Mesendoderm (in vitro differentiated cells): ENCODE measurements around the gene FLYWCH1.

Experiments
- DNase-seq: peaks from one replicate; pipeline ENCODE4 v3.0.0; 2013
- H2AK5ac ChIP-seq: 2 replicates; pipeline ENCODE4 v1.6.1; 2013; ENCODE audit warnings: low read length, inconsistent platforms
- H2BK120ac ChIP-seq: 2 replicates; pipeline ENCODE4 v1.6.1; 2013; ENCODE audit warnings: low read depth, mild to moderate bottlenecking, low read length, moderate library complexity, mixed read lengths
- H2BK15ac ChIP-seq: replicated peaks from 2 replicates; pipeline ENCODE4 v1.6.1; 2013; ENCODE audit warnings: low read depth, mild to moderate bottlenecking, moderate library complexity
- H2BK5ac ChIP-seq: 2 replicates; pipeline ENCODE4 v1.6.1; 2013; ENCODE audit warnings: low read length, inconsistent platforms
- H3K18ac ChIP-seq: 2 replicates; pipeline ENCODE4 v1.6.1; 2013; ENCODE audit warnings: mild to moderate bottlenecking, low read length, mixed read lengths
- H3K23ac ChIP-seq: one replicate; pipeline ENCODE4 v1.6.1; 2013; ENCODE audit warnings: low read length
- H3K27ac ChIP-seq: 2 replicates; pipeline ENCODE4 v1.5.1; 2013; ENCODE audit warnings: low read depth, mild to moderate bottlenecking, inconsistent platforms, low read length, moderate library complexity
- H3K27me3 ChIP-seq: 2 replicates; pipeline ENCODE4 v1.6.1; 2013; ENCODE audit warnings: low read length, control low read depth, mild to moderate bottlenecking, inconsistent platforms; ENCODE audit not compliant: insufficient read depth, poor library complexity
- H3K36me3 ChIP-seq: 2 replicates; pipeline ENCODE4 v1.6.1; 2013; ENCODE audit warnings: low read length, inconsistent platforms; ENCODE audit not compliant: control insufficient read depth, insufficient read depth
- H3K4ac ChIP-seq: one replicate; pipeline ENCODE4 v1.6.1; 2013; ENCODE audit warnings: low read depth, mild to moderate bottlenecking, low read length, moderate library complexity
- H3K4me1 ChIP-seq: 2 replicates; pipeline ENCODE4 v1.6.1; 2013; ENCODE audit warnings: low read depth, low read length, inconsistent platforms; ENCODE audit not compliant: control insufficient read depth
- H3K4me2 ChIP-seq: 2 replicates; pipeline ENCODE4 v1.6.1; 2013; ENCODE audit warnings: low read length
- H3K4me3 ChIP-seq: 2 replicates; pipeline ENCODE4 v1.5.1; 2013; ENCODE audit warnings: mild to moderate bottlenecking, low read length
- H3K56ac ChIP-seq: one replicate; pipeline ENCODE4 v1.6.1; 2013; ENCODE audit warnings: low read length
- H3K79me1 ChIP-seq: 2 replicates; pipeline ENCODE4 v1.6.1; 2013; ENCODE audit warnings: low read length, inconsistent platforms
- H3K79me2 ChIP-seq: 2 replicates; pipeline ENCODE4 v1.6.1; 2013; ENCODE audit warnings: mild to moderate bottlenecking, low read length; ENCODE audit not compliant: control insufficient read depth, insufficient read depth
- H3K9ac ChIP-seq: 2 replicates; pipeline ENCODE4 v1.6.1; 2013; ENCODE audit warnings: low read length, inconsistent platforms
- H4K5ac ChIP-seq: one replicate; pipeline ENCODE4 v1.6.1; 2013; ENCODE audit warnings: low read length
- H4K8ac ChIP-seq: one replicate; pipeline ENCODE4 v1.6.1; 2013; ENCODE audit warnings: low read depth, mild to moderate bottlenecking, control low read depth, low read length, moderate library complexity
- WGBS: extraction: QIAGEN DNeasy Blood & Tissue Kit; methylation state at CpG from one replicate; pipeline ENCODE4 v1.1.7; 2013; ENCODE audit warnings: low lambda C conversion rate, missing lambda C conversion rate; ENCODE audit not compliant: insufficient coverage; ENCODE audit errors: extremely low coverage; 5-methylcytosine and 5-hydroxymethylcytosine counted together

FLYWCH1 gene

GRCh38 chr16:2902337-2903130 lies 9.2 kb upstream of the FLYWCH1 start:
- H2BK5ac ChIP-seq: no peak overlapping the region
- no peak overlapping the region for H3K56ac ChIP-seq
- no CpG with 5 or more reads among the region's 9 CpGs for WGBS
- H2AK5ac ChIP-seq: no peak overlapping the region
- H3K27me3 ChIP-seq: no peaks in the 10 kb centered on the region
- no peaks in the 10 kb centered on the region for H3K79me1 ChIP-seq
- H3K18ac ChIP-seq: no peak overlapping the region
- no peak overlapping the region for H2BK15ac ChIP-seq
- H3K79me2 ChIP-seq: no peaks in the 10 kb centered on the region
- H3K27ac ChIP-seq: no peak overlapping the region
- no peak overlapping the region for H3K4ac ChIP-seq
- no peak overlapping the region for H3K4me3 ChIP-seq
- no peak overlapping the region for H3K9ac ChIP-seq
- no peaks in the 10 kb centered on the region for H3K4me1 ChIP-seq
- no peak for DNase-seq
- no peak overlapping the region for H2BK120ac ChIP-seq
- H4K5ac ChIP-seq: no peak overlapping the region
- H4K8ac ChIP-seq: no peak overlapping the region
- H3K4me2 ChIP-seq: no peak overlapping the region
- H3K36me3 ChIP-seq: no peaks in the 10 kb centered on the region
- no peak overlapping the region for H3K23ac ChIP-seq

- no CpG with 5 or more reads among the region's 62 CpGs for WGBS
Observed at GRCh38 chr16:2904100-2904921, 7.4 kb upstream of the FLYWCH1 start.

GRCh38 chr16:2904922-2905240 lies 6.8 kb upstream of the FLYWCH1 start:
- H2AK5ac ChIP-seq: no peak overlapping the region
- H3K36me3 ChIP-seq: no peaks in the 10 kb centered on the region
- no peak overlapping the region for H2BK5ac ChIP-seq
- no peak overlapping the region for H4K5ac ChIP-seq
- H3K27me3 ChIP-seq: no peaks in the 10 kb centered on the region
- no peaks in the 10 kb centered on the region for H3K79me1 ChIP-seq
- H3K4me1 ChIP-seq: no peaks in the 10 kb centered on the region
- peak overlapping the region; percentile 63 for H3K4ac ChIP-seq
- H3K27ac ChIP-seq: peak overlapping the region; percentile 64
- peak overlapping the region; percentile 85 for H3K9ac ChIP-seq
- H4K8ac ChIP-seq: no peak overlapping the region
- H2BK15ac ChIP-seq: no peak overlapping the region
- peak overlapping the region; percentile 19 for H3K18ac ChIP-seq
- no peaks in the 10 kb centered on the region for H3K79me2 ChIP-seq
- WGBS: no CpG with 5 or more reads among the region's 32 CpGs
- H3K4me3 ChIP-seq: peak overlapping the region; percentile 72
- H3K23ac ChIP-seq: peak overlapping the region; percentile 38
- H2BK120ac ChIP-seq: no peak overlapping the region
- peak overlapping the region; percentile 87 for H3K4me2 ChIP-seq
- peak overlapping the region; percentile 88 for H3K56ac ChIP-seq
- DNase-seq: no peak

More at GRCh38 chr16:2904100-2904921, 7.4 kb upstream of the FLYWCH1 start:
- Histone ChIP-seq H3K79me1 (no peaks in the 10 kb centered on the region), H3K79me2 (no peaks in the 10 kb centered on the region), H3K56ac (peak overlapping the region; percentile 88), H2AK5ac (no peak overlapping the region), H2BK120ac (no peak overlapping the region), H3K27ac (peak overlapping the region; percentile 64), H2BK5ac (no peak overlapping the region), H3K4me1 (no peaks in the 10 kb centered on the region), H3K36me3 (no peaks in the 10 kb centered on the region), H4K8ac (no peak overlapping the region), H4K5ac (no peak overlapping the region), H3K4me3 (peak overlapping the region; percentile 72), H2BK15ac (no peak overlapping the region), H3K18ac (peak overlapping the region; percentile 28), H3K9ac (peak overlapping the region; percentile 85), H3K23ac (peak overlapping the region; percentile 38), H3K27me3 (no peaks in the 10 kb centered on the region), H3K4me2 (peak overlapping the region; percentile 87), H3K4ac (peak overlapping the region; percentile 63)
- peak; percentile 88 for DNase-seq

GRCh38 chr16:2905241-2905987 lies 6.3 kb upstream of the FLYWCH1 start:
- Histone ChIP-seq H3K4me3 (peak overlapping the region; percentile 72), H2BK5ac (no peak overlapping the region), H3K79me2 (no peaks in the 10 kb centered on the region), H3K18ac (peak overlapping the region; percentile 19), H3K23ac (no peak overlapping the region), H3K79me1 (no peaks in the 10 kb centered on the region), H4K8ac (no peak overlapping the region), H3K56ac (peak overlapping the region; percentile 88), H3K9ac (peak overlapping the region; percentile 85), H3K4me2 (peak overlapping the region; percentile 87), H3K4ac (no peak overlapping the region), H2BK15ac (no peak overlapping the region), H2AK5ac (no peak overlapping the region), H3K4me1 (no peaks in the 10 kb centered on the region), H3K36me3 (no peaks in the 10 kb centered on the region), H4K5ac (no peak overlapping the region), H2BK120ac (no peak overlapping the region), H3K27ac (peak overlapping the region; percentile 64), H3K27me3 (no peaks in the 10 kb centered on the region)
- peak; percentile 99 for DNase-seq
- WGBS: no CpG with 5 or more reads among the region's 51 CpGs

- H3K79me2 ChIP-seq: no peaks in the 10 kb centered on the region
- H3K4ac ChIP-seq: no peak overlapping the region
- no peak overlapping the region for H3K4me2 ChIP-seq
- H2AK5ac ChIP-seq: no peak overlapping the region
- H3K23ac ChIP-seq: no peak overlapping the region
- H3K18ac ChIP-seq: no peak overlapping the region
- DNase-seq: no peak
- H3K27ac ChIP-seq: no peak overlapping the region
- no peak overlapping the region for H2BK5ac ChIP-seq
- no peak overlapping the region for H4K5ac ChIP-seq
- H3K9ac ChIP-seq: no peak overlapping the region
- WGBS: no CpG with 5 or more reads among the region's 12 CpGs
- no peak overlapping the region for H3K56ac ChIP-seq
- no peaks in the 10 kb centered on the region for H3K79me1 ChIP-seq
- H3K4me3 ChIP-seq: no peak overlapping the region
- H2BK120ac ChIP-seq: no peak overlapping the region
- H2BK15ac ChIP-seq: no peak overlapping the region
- no peaks in the 10 kb centered on the region for H3K36me3 ChIP-seq
- H4K8ac ChIP-seq: no peak overlapping the region
- H3K4me1 ChIP-seq: no peaks in the 10 kb centered on the region
- H3K27me3 ChIP-seq: no peaks in the 10 kb centered on the region
Observed at GRCh38 chr16:2905988-2906387, 5.7 kb upstream of the FLYWCH1 start.
